IMR-90 (cell line): ENCODE measurements around the gene FKTN.

Experiments
- BHLHE40 ChIP-seq: fragments of 150-350 bp; IDR thresholded peaks from 2 replicates; pipeline ENCODE4 v1.6.1; 2016; ENCODE audit warnings: mild to moderate bottlenecking, low read depth, low read length
- CEBPB ChIP-seq: IDR thresholded peaks from 2 replicates; pipeline ENCODE4 v1.6.1; 2012; ENCODE audit warnings: low read depth, low read length, improper control_type of control experiment
- MXI1 ChIP-seq: IDR thresholded peaks from 2 replicates; pipeline ENCODE4 v1.6.1; 2012; ENCODE audit warnings: low read depth, mild to moderate bottlenecking, low read length, moderate library complexity, borderline replicate concordance
- POLR2A ChIP-seq: IDR thresholded peaks from 2 replicates; pipeline ENCODE4 v1.6.1; 2012; ENCODE audit warnings: mild to moderate bottlenecking, low read depth, low read length
- RAD21 ChIP-seq: IDR thresholded peaks from 2 replicates; pipeline ENCODE4 v1.6.1; 2012; ENCODE audit warnings: low read length, improper control_type of control experiment
- RCOR1 ChIP-seq: IDR thresholded peaks from 2 replicates; pipeline ENCODE4 v1.6.1; 2012; ENCODE audit warnings: mild to moderate bottlenecking, low read length, improper control_type of control experiment; ENCODE audit not compliant: insufficient replicate concordance
- RFX5 ChIP-seq: IDR thresholded peaks from 2 replicates; pipeline ENCODE4 v1.8.0; 2012; ENCODE audit warnings: low read depth, mild to moderate bottlenecking, low read length, moderate library complexity
- SMC3 ChIP-seq: fragments of 150-350 bp; IDR thresholded peaks from 2 replicates; pipeline ENCODE4 v1.6.1; 2016; ENCODE audit warnings: low read depth, mild to moderate bottlenecking, antibody characterized with exemption, low read length, moderate library complexity
- TF ChIP-seq, protein P1 (sequence below): conservative IDR thresholded peaks from 2 replicates; pipeline ENCODE4 v1.5.1; 2012; ENCODE audit warnings: mild to moderate bottlenecking, low read depth, low read length, improper control_type of control experiment
- TF ChIP-seq, protein P2 (sequence below): fragments of 150-350 bp; IDR thresholded peaks from 2 replicates; pipeline ENCODE4 v1.6.1; 2017; ENCODE audit warnings: mild to moderate bottlenecking, antibody characterized with exemption, low read length, low read depth

DNA sequence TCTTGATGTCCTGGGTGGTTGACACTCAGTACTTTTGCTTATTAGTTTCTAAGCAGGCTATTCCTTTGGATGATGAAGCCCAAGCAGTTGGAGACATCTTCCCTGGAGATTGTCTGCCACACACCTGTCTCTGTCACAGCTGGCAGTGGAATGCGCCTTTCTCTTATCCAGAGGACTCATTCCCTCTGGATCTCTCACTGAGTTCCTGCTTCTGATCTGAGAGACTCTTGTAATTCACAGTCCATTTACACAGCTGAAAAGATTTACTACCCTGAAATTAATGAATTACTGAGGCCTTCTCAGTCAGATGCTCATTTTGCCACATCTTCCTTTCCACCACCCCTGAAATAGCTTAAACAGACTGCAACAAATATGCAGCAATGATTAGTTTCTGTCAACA, 120.2 kb downstream of the FKTN start:
- TF ChIP-seq, protein P1, sequence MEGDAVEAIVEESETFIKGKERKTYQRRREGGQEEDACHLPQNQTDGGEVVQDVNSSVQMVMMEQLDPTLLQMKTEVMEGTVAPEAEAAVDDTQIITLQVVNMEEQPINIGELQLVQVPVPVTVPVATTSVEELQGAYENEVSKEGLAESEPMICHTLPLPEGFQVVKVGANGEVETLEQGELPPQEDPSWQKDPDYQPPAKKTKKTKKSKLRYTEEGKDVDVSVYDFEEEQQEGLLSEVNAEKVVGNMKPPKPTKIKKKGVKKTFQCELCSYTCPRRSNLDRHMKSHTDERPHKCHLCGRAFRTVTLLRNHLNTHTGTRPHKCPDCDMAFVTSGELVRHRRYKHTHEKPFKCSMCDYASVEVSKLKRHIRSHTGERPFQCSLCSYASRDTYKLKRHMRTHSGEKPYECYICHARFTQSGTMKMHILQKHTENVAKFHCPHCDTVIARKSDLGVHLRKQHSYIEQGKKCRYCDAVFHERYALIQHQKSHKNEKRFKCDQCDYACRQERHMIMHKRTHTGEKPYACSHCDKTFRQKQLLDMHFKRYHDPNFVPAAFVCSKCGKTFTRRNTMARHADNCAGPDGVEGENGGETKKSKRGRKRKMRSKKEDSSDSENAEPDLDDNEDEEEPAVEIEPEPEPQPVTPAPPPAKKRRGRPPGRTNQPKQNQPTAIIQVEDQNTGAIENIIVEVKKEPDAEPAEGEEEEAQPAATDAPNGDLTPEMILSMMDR: no peak
- TF ChIP-seq POLR2A (no peak), MXI1 (no peak), RCOR1 (no peak), RFX5 (no peak), SMC3 (no peak), CEBPB (no peak), RAD21 (no peak), BHLHE40 (no peak)
- TF ChIP-seq, protein P2, sequence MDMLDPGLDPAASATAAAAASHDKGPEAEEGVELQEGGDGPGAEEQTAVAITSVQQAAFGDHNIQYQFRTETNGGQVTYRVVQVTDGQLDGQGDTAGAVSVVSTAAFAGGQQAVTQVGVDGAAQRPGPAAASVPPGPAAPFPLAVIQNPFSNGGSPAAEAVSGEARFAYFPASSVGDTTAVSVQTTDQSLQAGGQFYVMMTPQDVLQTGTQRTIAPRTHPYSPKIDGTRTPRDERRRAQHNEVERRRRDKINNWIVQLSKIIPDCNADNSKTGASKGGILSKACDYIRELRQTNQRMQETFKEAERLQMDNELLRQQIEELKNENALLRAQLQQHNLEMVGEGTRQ: no peak
